A673 (cell line): ENCODE data around the gene TMTC2. TPM values are rescaled to one million over a fixed set of nuclear protein-coding genes. Genes with fewer than 3 reads are reported as not detected.

Experiments used
- BruUV-seq: library from RNA; stranded (reverse); fragments of 400-500 nt; replicated peaks from 2 replicates; lab custom pipeline; 2021; lab: Mats Ljungman, UMichigan
- CTCF ChIA-PET: fragments of 300-600 bp; sonication (Branson Sonifier 250); formaldehyde crosslinking; loops from one replicate; lab custom pipeline; 2022; ENCODE audit warnings: antibody characterized with exemption; lab: Charles Lee
- POLR2A ChIA-PET: fragments of 300-600 bp; sonication (Branson Sonifier 250); formaldehyde crosslinking; loops from one replicate; lab custom pipeline; 2022; ENCODE audit warnings: antibody characterized with exemption; ENCODE audit not compliant: low non-redundant PET; lab: Charles Lee
- DNase-seq: peaks from one replicate; pipeline ENCODE4 v3.0.0-alpha.2; 2015; ENCODE audit warnings: low spot score
- H3K27ac ChIP-seq: fragments of 200-600 bp; sonication (generic); 2 replicates; pipeline ENCODE4 v1.5.1; 2016; ENCODE audit warnings: mixed run types, low read depth, mild to moderate bottlenecking, mixed read lengths, antibody characterized with exemption, low read length; ENCODE audit not compliant: poor library complexity, severe bottlenecking
- H3K27me3 ChIP-seq: fragments of 200-600 bp; sonication (generic); replicated peaks from 2 replicates; pipeline ENCODE4 v1.6.1; 2017; ENCODE audit warnings: mixed run types, low read depth, mild to moderate bottlenecking, mixed read lengths, antibody characterized with exemption, low read length; ENCODE audit not compliant: insufficient read depth, poor library complexity
- H3K36me3 ChIP-seq: fragments of 200-600 bp; sonication (generic); 2 replicates; pipeline ENCODE4 v1.6.1; 2016; ENCODE audit warnings: mixed run types, mild to moderate bottlenecking, mixed read lengths, antibody characterized with exemption, low read length; ENCODE audit not compliant: insufficient read depth, poor library complexity, severe bottlenecking
- H3K4me1 ChIP-seq: fragments of 200-600 bp; sonication (generic); 2 replicates; pipeline ENCODE4 v1.6.1; 2017; ENCODE audit warnings: mixed run types, mild to moderate bottlenecking, mixed read lengths, antibody characterized with exemption, low read length; ENCODE audit not compliant: insufficient read depth, poor library complexity, severe bottlenecking
- H3K4me3 ChIP-seq: fragments of 200-600 bp; sonication (generic); 2 replicates; pipeline ENCODE4 v1.5.1; 2016; ENCODE audit warnings: low read depth, mixed run types, mild to moderate bottlenecking, mixed read lengths, low read length; ENCODE audit not compliant: poor library complexity, severe bottlenecking
- H3K9me3 ChIP-seq: fragments of 200-600 bp; sonication (generic); 2 replicates; pipeline ENCODE4 v1.6.1; 2016; ENCODE audit warnings: mixed run types, low read depth, mild to moderate bottlenecking, mixed read lengths, antibody characterized with exemption, low read length; ENCODE audit not compliant: poor library complexity, severe bottlenecking
- CTCF ChIP-seq: fragments of 300-800, 200-600 bp; sonication (generic); conservative IDR thresholded peaks from 2 replicates; pipeline ENCODE4 v1.5.1; 2017; ENCODE audit warnings: low read depth, mild to moderate bottlenecking, antibody characterized with exemption, low read length, moderate library complexity, mixed read lengths
- EZH2 ChIP-seq: fragments of 200-600 bp; sonication (generic); IDR thresholded peaks from 2 replicates; pipeline ENCODE4 v1.6.1; 2017; ENCODE audit warnings: borderline replicate concordance, low read depth, mild to moderate bottlenecking, mixed read lengths, antibody characterized with exemption, low read length; ENCODE audit not compliant: poor library complexity, severe bottlenecking
- intact Hi-C: fragments of 100-400 bp; cut with micrococcal nuclease; formaldehyde crosslinking; loops from one replicate; pipeline ENCODE4 v1.10.0; 2022; ENCODE audit not compliant: unreplicated experiment
- total RNA-seq: library from RNA; stranded (reverse); gene quantifications from 2 replicates; pipeline ENCODE4 v1.2.3, GENCODE V29; 2021

Gene TMTC2
- total RNA-seq, 1 experiment from 2014 or later, result 3.3 TPM

- CTCF ChIA-PET, result no interaction called here
- H3K4me3 ChIP-seq, result no peak overlapping the region
- no peaks in the 10 kb centered on the region for H3K36me3 ChIP-seq
- DNase-seq, result no peak
- no peak overlapping the region for H3K27ac ChIP-seq
- peaks cover 67% of the 10 kb centered on the region for H3K4me1 ChIP-seq
- no TSS peak for BruUV-seq
- intact Hi-C loops, result no loop called here
- POLR2A ChIA-PET, result no interaction called here
- TF ChIP-seq EZH2 (no peak), CTCF (no peak)
- no peaks in the 10 kb centered on the region for H3K9me3 ChIP-seq
- no peaks in the 10 kb centered on the region for H3K27me3 ChIP-seq
Measured at GRCh38 chr12:82970614-82971013, 283.9 kb downstream of the TMTC2 start.

- no peak overlapping the region for H3K4me3 ChIP-seq
- BruUV-seq, result no TSS peak
- H3K4me1 ChIP-seq, result peaks cover 57% of the 10 kb centered on the region
- peak; percentile 40 for DNase-seq
- intact Hi-C loops, result no loop called here
- no peak for TF ChIP-seq EZH2
- no peak for TF ChIP-seq CTCF
- ChIA-PET CTCF (no interaction called here), POLR2A (no interaction called here)
- no peaks in the 10 kb centered on the region for H3K27me3 ChIP-seq
- no peaks in the 10 kb centered on the region for H3K36me3 ChIP-seq
- no peak overlapping the region for H3K27ac ChIP-seq
- H3K9me3 ChIP-seq, result no peaks in the 10 kb centered on the region
Measured at GRCh38 chr12:82971584-82971983, 284.9 kb downstream of the TMTC2 start.

- TF ChIP-seq CTCF (no peak), EZH2 (no peak)
- intact Hi-C loops, result no loop called here
- H3K27me3 ChIP-seq, result no peaks in the 10 kb centered on the region
- no peaks in the 10 kb centered on the region for H3K9me3 ChIP-seq
- H3K4me1 ChIP-seq, result peaks cover 46% of the 10 kb centered on the region
- no peak for DNase-seq
- ChIA-PET POLR2A (no interaction called here), CTCF (no interaction called here)
- no peak overlapping the region for H3K4me3 ChIP-seq
- H3K27ac ChIP-seq, result no peak overlapping the region
- no peaks in the 10 kb centered on the region for H3K36me3 ChIP-seq
- BruUV-seq, result no TSS peak
Measured at GRCh38 chr12:82972624-82973023, 285.9 kb downstream of the TMTC2 start.
